Right atrium auricular region (tissue), 2 donors: ENCODE data around the gene ZNF827. TPM values are rescaled to one million over a fixed set of nuclear protein-coding genes. Genes with fewer than 3 reads are reported as not detected.

ENCODE experiments used
- DNase-seq: peaks from one replicate; pipeline ENCODE4 v3.0.0-alpha.2; 2019; ENCODE audit warnings: low spot score
- H3K27ac ChIP-seq, 2 donors: fragments of 200-600 bp; sonication (generic); 1 replicate in 1 of 2; 2 replicates in 1 of 2; pipeline ENCODE4 v1.5.1; 2016 to 2019
- H3K27me3 ChIP-seq, 2 donors: fragments of 200-600 bp; sonication (generic); one replicate each; pipeline versions ENCODE4 v1.5.1 to v1.6.0; 2017 to 2019
- H3K36me3 ChIP-seq: fragments of 200-600 bp; sonication (generic); one replicate; pipeline ENCODE4 v1.5.1; 2016
- H3K4me1 ChIP-seq, 2 donors: fragments of 200-600 bp; sonication (generic); one replicate each; pipeline versions ENCODE4 v1.5.1 to v1.6.0; 2017 to 2019
- H3K4me3 ChIP-seq, 2 donors: fragments of 200-600 bp; sonication (generic); 1 replicate in 1 of 2; 2 replicates in 1 of 2; pipeline ENCODE4 v1.5.1; 2017 to 2019; ENCODE audit warnings: mild to moderate bottlenecking in 1 of 2, moderate library complexity in 1 of 2
- H3K9me3 ChIP-seq, 2 donors: fragments of 200-600 bp; sonication (generic); one replicate each; pipeline ENCODE4 v1.5.1; 2019
- total RNA-seq, 2 donors: library from RNA; depleted of rRNA; stranded (reverse); fragments of >200 nt; gene quantifications; one replicate each; pipeline ENCODE4 v1.1.0, GENCODE V29; 2016
- TF ChIP-seq, protein P1 (sequence below), 2 donors: fragments of 200-600 bp; sonication (generic); IDR thresholded peaks; one replicate each; pipeline ENCODE4 v1.5.1; 2019; ENCODE audit warnings: antibody characterized with exemption in 2 of 2

The ZNF827 gene
- total RNA-seq, 2 donors from 2014 or later: 8.5 to 16.9 TPM

GRCh38 chr4:145886871-145887240, 51.8 kb downstream of the ZNF827 start:
- TF ChIP-seq, protein P1, sequence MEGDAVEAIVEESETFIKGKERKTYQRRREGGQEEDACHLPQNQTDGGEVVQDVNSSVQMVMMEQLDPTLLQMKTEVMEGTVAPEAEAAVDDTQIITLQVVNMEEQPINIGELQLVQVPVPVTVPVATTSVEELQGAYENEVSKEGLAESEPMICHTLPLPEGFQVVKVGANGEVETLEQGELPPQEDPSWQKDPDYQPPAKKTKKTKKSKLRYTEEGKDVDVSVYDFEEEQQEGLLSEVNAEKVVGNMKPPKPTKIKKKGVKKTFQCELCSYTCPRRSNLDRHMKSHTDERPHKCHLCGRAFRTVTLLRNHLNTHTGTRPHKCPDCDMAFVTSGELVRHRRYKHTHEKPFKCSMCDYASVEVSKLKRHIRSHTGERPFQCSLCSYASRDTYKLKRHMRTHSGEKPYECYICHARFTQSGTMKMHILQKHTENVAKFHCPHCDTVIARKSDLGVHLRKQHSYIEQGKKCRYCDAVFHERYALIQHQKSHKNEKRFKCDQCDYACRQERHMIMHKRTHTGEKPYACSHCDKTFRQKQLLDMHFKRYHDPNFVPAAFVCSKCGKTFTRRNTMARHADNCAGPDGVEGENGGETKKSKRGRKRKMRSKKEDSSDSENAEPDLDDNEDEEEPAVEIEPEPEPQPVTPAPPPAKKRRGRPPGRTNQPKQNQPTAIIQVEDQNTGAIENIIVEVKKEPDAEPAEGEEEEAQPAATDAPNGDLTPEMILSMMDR (IDR thresholded peaks at IDR 0.05): no peak
- Histone ChIP-seq H3K27ac (peak overlapping the region in 1 of 2 donors; percentile 65), H3K27me3 (no peaks in the 10 kb centered on the region), H3K36me3 (no peaks in the 10 kb centered on the region), H3K9me3 (no peaks in the 10 kb centered on the region), H3K4me3 (no peak overlapping the region), H3K4me1 (peaks cover 0 to 27% of the 10 kb centered on the region in 2 donors)
- DNase-seq: no peak

GRCh38 chr4:145885666-145886065, 53.0 kb downstream of the ZNF827 start:
- peaks cover 0 to 33% of the 10 kb centered on the region in 2 donors for H3K4me1 ChIP-seq
- TF ChIP-seq, protein P1 (IDR thresholded peaks at IDR 0.05): no peak
- H3K27ac ChIP-seq: no peak overlapping the region

DNA sequence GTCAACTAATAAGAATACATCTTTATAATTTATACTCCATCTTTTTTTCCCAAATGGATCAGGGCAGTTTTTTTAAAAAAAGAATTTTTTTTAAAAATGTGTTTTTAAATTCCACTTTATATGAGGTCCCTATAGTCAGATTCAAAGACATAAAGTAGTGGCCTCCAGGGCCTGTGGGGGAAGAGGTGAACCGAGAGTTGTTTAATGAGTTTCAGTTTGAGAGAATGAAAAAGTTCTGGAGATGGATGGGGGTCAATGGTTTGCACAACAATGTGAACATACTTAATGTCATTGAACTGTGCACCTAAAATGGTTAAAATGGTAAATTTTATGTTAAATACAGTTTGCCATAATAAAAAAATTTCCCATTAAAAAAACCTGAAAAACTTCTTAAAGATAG, 53.8 kb downstream of the ZNF827 start:
- H3K4me1 ChIP-seq: peaks cover 0 to 39% of the 10 kb centered on the region in 2 donors
- H3K27ac ChIP-seq: no peak overlapping the region
- no peak overlapping the region for H3K4me3 ChIP-seq
- TF ChIP-seq, protein P1 (IDR thresholded peaks at IDR 0.05): no peak
- no peak for DNase-seq
- no peaks in the 10 kb centered on the region for H3K27me3 ChIP-seq
- H3K9me3 ChIP-seq: no peaks in the 10 kb centered on the region
- no peaks in the 10 kb centered on the region for H3K36me3 ChIP-seq

More at GRCh38 chr4:145885666-145886065, 53.0 kb downstream of the ZNF827 start:
- H3K36me3 ChIP-seq: no peaks in the 10 kb centered on the region
- H3K4me3 ChIP-seq: no peak overlapping the region
- DNase-seq: no peak
- no peaks in the 10 kb centered on the region for H3K27me3 ChIP-seq
- H3K9me3 ChIP-seq: no peaks in the 10 kb centered on the region

- peaks cover 0 to 52% of the 10 kb centered on the region in 2 donors for H3K4me1 ChIP-seq
- no peak overlapping the region for H3K27ac ChIP-seq
- no peaks in the 10 kb centered on the region for H3K27me3 ChIP-seq
- H3K36me3 ChIP-seq: no peaks in the 10 kb centered on the region
- TF ChIP-seq, protein P1 (IDR thresholded peaks at IDR 0.05): no peak
- no peak for DNase-seq
- H3K9me3 ChIP-seq: no peaks in the 10 kb centered on the region
- no peak overlapping the region for H3K4me3 ChIP-seq
These were observed 55.4 kb downstream of the ZNF827 start for GRCh38 chr4:145883101-145883694.

- H3K27ac ChIP-seq: no peak overlapping the region
- peaks cover 0 to 46% of the 10 kb centered on the region in 2 donors for H3K4me1 ChIP-seq
These were observed 56.0 kb downstream of the ZNF827 start for GRCh38 chr4:145882604-145883003.

More at GRCh38 chr4:145882604-145883003, 56.0 kb downstream of the ZNF827 start:
- no peaks in the 10 kb centered on the region for H3K9me3 ChIP-seq
- H3K4me3 ChIP-seq: no peak overlapping the region
- no peak for DNase-seq
- no peaks in the 10 kb centered on the region for H3K36me3 ChIP-seq
- TF ChIP-seq, protein P1 (IDR thresholded peaks at IDR 0.05): no peak
- no peaks in the 10 kb centered on the region for H3K27me3 ChIP-seq
